HG02588 (cell line): Measurements from ENCODE around the gene TMEM106A.
"Not testable (repeated sequence)": the region's sequence is repeated elsewhere in the genome, so short reads cannot be mapped to it uniquely, and the experiment has no call there.

Source experiments
- ATAC-seq: cut with Tn5 transposase; IDR thresholded peaks from one replicate; pipeline ENCODE4 v1.9.1; 2021; ENCODE audit warnings: mild to moderate bottlenecking, moderate library complexity; ENCODE audit not compliant: unreplicated experiment

TMEM106A gene

GRCh38 chr17:43215341-43215740 lies 3.7 kb downstream of the TMEM106A start:
- no peak for ATAC-seq

- no peak for ATAC-seq
These were observed 4.7 kb downstream of the TMEM106A start for GRCh38 chr17:43216369-43216761.

- ATAC-seq: no peak
These were observed 5.3 kb downstream of the TMEM106A start for GRCh38 chr17:43216762-43217613.

GRCh38 chr17:43217614-43218087 lies 6.0 kb downstream of the TMEM106A start:
- ATAC-seq: no peak

- no peak for ATAC-seq
These were observed 7.3 kb downstream of the TMEM106A start for GRCh38 chr17:43219001-43219400.

GRCh38 chr17:43219746-43220380 lies 8.2 kb downstream of the TMEM106A start:
- no peak for ATAC-seq

- no peak for ATAC-seq
These were observed 8.9 kb downstream of the TMEM106A start for GRCh38 chr17:43220511-43221125.

GRCh38 chr17:43224146-43224705 lies 12.6 kb downstream of the TMEM106A start:
- ATAC-seq: no peak

GRCh38 chr17:43226393-43226792 lies 14.7 kb downstream of the TMEM106A start:
- no peak for ATAC-seq

- ATAC-seq: not testable (repeated sequence)
These were observed 16.5 kb downstream of the TMEM106A start, which contains the start of gene CCDC200 for GRCh38 chr17:43228020-43228782. CCDC200 (minus strand) TSS chr17:43228623; CDS start chr17:43228554, 69 bp downstream.

GRCh38 chr17:43231205-43232020 lies 19.7 kb downstream of the TMEM106A start:
- not testable (repeated sequence) for ATAC-seq

- ATAC-seq: not testable (repeated sequence)
These were observed 20.5 kb downstream of the TMEM106A start for GRCh38 chr17:43232021-43232699.

GRCh38 chr17:43233263-43233662 lies 21.6 kb downstream of the TMEM106A start:
- not testable (repeated sequence) for ATAC-seq

- not testable (repeated sequence) for ATAC-seq
These were observed 22.2 kb downstream of the TMEM106A start, which contains the start of gene RNU2-1 for GRCh38 chr17:43233877-43234276. RNU2-1 (minus strand) TSS chr17:43233977.

- not testable (repeated sequence) for ATAC-seq
These were observed 27.9 kb downstream of the TMEM106A start for GRCh38 chr17:43239597-43239996.

GRCh38 chr17:43240596-43241352 lies 29.1 kb downstream of the TMEM106A start:
- ATAC-seq: not testable (repeated sequence)

GRCh38 chr17:43246456-43246855 lies 34.8 kb downstream of the TMEM106A start:
- ATAC-seq: not testable (repeated sequence)
